ENCODE measurements around the gene KRTAP6-1. TPM values are rescaled to one million over a fixed set of nuclear protein-coding genes. Genes with fewer than 3 reads are reported as not detected.

The KRTAP6-1 gene
- total RNA-seq, 1 donor from 2014 or later = not detected

DNA sequence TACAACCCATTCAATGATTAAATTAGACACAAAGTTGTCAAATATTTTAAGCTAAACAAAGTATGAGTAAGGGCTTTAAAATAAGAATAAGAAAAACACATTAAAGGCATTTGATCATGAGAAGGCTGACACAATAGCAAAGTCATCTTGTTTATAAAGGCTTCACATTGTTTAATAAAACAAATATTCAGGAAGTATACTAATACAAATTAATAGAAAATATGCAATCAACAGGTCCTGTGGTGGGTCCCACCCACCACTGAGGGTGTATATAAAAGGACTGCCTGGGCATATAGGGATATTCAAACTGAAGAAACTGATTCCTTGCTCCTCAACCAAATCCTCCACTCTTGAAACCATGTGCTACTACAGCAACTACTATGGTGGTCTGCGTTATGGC is 21.2 kb upstream of the KRTAP6-1 start, which contains the start of gene KRTAP20-2:
Gene KRTAP20-2 (plus strand): TSS at position 301 of the 400 bp plus-strand sequence. CDS start 58 bp downstream, at position 359.
- no peak for DNase-seq
- intact Hi-C loops (cut with micrococcal nuclease) = no loop called here
- Mint-ChIP-seq H3K27ac (no peak within 1 kb of the TSS), H3K4me3 (no peak within 1 kb of the TSS), H3K4me1 (no peaks in the 10 kb centered on the region), H3K9me3 (peaks cover 3% of the 10 kb centered on the region), H3K36me3 (ENCODE audit: low read depth) (no peaks in the 10 kb centered on the region), H3K27me3 (no peaks in the 10 kb centered on the region)
- POLR2A ChIA-PET = no interaction called here
- ATAC-seq (ENCODE audit: low read depth) = no peak
- no peak for TF ChIP-seq CTCF (IDR thresholded peaks at IDR 0.05)
- CTCF ChIA-PET = no interaction called here

DNA sequence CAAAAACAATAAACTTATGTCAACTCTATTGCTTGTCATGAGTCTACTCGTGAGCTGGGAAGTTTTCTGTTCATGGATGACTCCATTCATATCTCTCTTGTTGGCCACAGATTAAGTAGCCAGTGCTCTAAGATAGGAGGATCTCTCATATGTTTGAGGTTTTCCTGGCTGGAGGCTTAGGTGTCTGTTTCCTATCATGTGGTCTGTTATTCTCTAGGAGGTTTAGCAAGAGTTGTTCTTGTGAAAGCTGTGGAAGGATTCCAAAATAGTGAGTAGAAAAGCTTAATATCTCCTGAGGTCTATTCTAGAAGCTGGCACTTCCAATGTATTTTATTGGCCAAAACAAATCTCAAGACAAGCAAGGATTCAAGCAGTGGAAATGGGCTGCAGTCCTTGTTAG is 15.5 kb upstream of the KRTAP6-1 start:
- no peak for ATAC-seq (ENCODE audit: low read depth)
- Mint-ChIP-seq H3K4me3 (no peak overlapping the region), H3K27me3 (no peaks in the 10 kb centered on the region), H3K4me1 (no peaks in the 10 kb centered on the region), H3K36me3 (ENCODE audit: low read depth) (no peaks in the 10 kb centered on the region), H3K27ac (no peak overlapping the region), H3K9me3 (peaks cover 8% of the 10 kb centered on the region)
- no peak for DNase-seq
- intact Hi-C loops (cut with micrococcal nuclease) = loop anchor here (10.0 kb wide), 1 partner anchor 66 kb away; no protein-coding TSS in a partner anchor
- ChIA-PET CTCF (no interaction called here), POLR2A (no interaction called here)
- no peak for TF ChIP-seq CTCF (IDR thresholded peaks at IDR 0.05)

DNA sequence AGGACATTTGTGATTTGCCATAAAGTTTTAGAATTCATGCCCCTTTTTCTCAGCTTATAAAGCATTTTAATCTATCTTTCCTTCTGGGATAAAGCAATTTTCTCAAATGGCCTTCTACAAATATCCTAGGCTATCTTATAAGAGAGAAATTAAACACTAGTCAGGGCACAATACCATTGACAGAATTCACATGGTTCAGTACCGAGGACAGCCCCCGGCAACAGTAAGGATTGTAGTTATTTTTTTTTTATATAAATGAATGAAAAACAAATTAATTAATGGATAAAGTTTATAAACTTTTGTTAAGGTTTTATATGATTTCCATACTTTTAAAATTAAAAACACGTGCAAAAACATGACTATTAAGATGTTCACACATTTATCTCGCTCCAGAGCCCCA is 14.4 kb upstream of the KRTAP6-1 start:
- H3K4me1 Mint-ChIP-seq = no peaks in the 10 kb centered on the region
- H3K4me3 Mint-ChIP-seq = no peak overlapping the region
- peaks cover 8% of the 10 kb centered on the region for H3K9me3 Mint-ChIP-seq
- no peak for ATAC-seq (ENCODE audit: low read depth)
- DNase-seq = no peak
- intact Hi-C loops (cut with micrococcal nuclease) = loop anchor here (10.0 kb wide), 1 partner anchor 67 kb away; no protein-coding TSS in a partner anchor
- H3K27me3 Mint-ChIP-seq = no peaks in the 10 kb centered on the region
- no peak for TF ChIP-seq CTCF (IDR thresholded peaks at IDR 0.05)
- CTCF ChIA-PET = no interaction called here
- POLR2A ChIA-PET = no interaction called here
- no peak overlapping the region for H3K27ac Mint-ChIP-seq
- no peaks in the 10 kb centered on the region for H3K36me3 Mint-ChIP-seq (ENCODE audit: low read depth)

DNA sequence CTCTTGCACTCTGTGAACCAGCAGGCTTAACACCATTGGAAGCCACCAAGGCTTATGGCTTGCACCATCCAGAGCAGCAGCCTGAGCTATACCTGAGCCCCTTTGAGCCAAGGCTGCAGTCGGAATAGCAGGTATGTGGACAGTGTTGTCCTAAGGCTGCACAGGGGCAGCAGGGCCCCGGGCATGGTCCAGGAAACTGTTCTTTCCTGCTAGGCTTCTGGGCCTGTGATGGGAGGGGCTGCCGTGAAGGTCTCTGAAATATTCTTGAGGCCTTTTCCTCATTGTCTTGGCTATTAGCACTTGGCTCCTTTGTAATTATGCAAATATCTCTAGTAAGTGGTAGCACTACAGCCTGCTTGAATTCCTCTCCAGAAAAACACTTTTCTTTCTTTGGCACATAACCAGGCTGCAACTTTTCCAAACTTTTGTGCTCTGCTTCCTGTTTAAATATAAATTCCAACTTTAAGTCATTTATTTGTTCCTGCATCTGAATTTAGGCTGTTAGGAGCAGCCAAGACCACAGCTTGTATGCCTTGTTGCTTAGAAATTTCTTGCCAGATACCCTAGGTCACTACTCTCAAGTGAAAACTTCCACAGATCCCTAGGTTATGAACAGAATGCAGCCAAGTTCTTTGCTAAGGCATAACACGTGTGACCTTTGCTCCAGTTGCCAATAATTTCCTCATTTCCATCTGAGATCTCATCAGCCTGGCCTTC is 11.9 kb upstream of the KRTAP6-1 start:
- ChIA-PET CTCF (no interaction called here), POLR2A (no interaction called here)
- DNase-seq = no peak
- TF ChIP-seq CTCF (IDR thresholded peaks at IDR 0.05) = no peak
- no peaks in the 10 kb centered on the region for H3K4me1 Mint-ChIP-seq
- no peak overlapping the region for H3K4me3 Mint-ChIP-seq
- H3K27me3 Mint-ChIP-seq = no peaks in the 10 kb centered on the region
- ATAC-seq (ENCODE audit: low read depth) = no peak
- H3K27ac Mint-ChIP-seq = no peak overlapping the region
- H3K36me3 Mint-ChIP-seq (ENCODE audit: low read depth) = no peaks in the 10 kb centered on the region
- peaks cover 8% of the 10 kb centered on the region for H3K9me3 Mint-ChIP-seq
- intact Hi-C loops (cut with micrococcal nuclease) = loop anchor here (10.0 kb wide), 1 partner anchor 69 kb away; no protein-coding TSS in a partner anchor

GRCh38 chr21:30623362-30623761 is 9.6 kb upstream of the KRTAP6-1 start:
- CTCF ChIA-PET = no interaction called here
- no peak for ATAC-seq (ENCODE audit: low read depth)

More at GRCh38 chr21:30623362-30623761, 9.6 kb upstream of the KRTAP6-1 start:
- Mint-ChIP-seq H3K4me3 (no peak overlapping the region), H3K4me1 (no peaks in the 10 kb centered on the region), H3K27ac (no peak overlapping the region), H3K36me3 (ENCODE audit: low read depth) (no peaks in the 10 kb centered on the region), H3K27me3 (no peaks in the 10 kb centered on the region), H3K9me3 (peaks cover 8% of the 10 kb centered on the region)
- no peak for TF ChIP-seq CTCF (IDR thresholded peaks at IDR 0.05)
- no peak for DNase-seq
- intact Hi-C loops (cut with micrococcal nuclease) = loop anchor here (10.0 kb wide), 1 partner anchor 71 kb away; no protein-coding TSS in a partner anchor
- POLR2A ChIA-PET = no interaction called here
